HG03469 (cell line): ENCODE measurements around the gene CPT2.
A peak's percentile ranks its signal among the peaks of the same experiment; 100 is the strongest.

Experiments
- ATAC-seq: cut with Tn5 transposase; IDR thresholded peaks from one replicate; pipeline ENCODE4 v1.9.1; 2021; ENCODE audit warnings: mild to moderate bottlenecking, moderate library complexity, moderate number of reproducible peaks; ENCODE audit not compliant: unreplicated experiment

Gene CPT2

DNA sequence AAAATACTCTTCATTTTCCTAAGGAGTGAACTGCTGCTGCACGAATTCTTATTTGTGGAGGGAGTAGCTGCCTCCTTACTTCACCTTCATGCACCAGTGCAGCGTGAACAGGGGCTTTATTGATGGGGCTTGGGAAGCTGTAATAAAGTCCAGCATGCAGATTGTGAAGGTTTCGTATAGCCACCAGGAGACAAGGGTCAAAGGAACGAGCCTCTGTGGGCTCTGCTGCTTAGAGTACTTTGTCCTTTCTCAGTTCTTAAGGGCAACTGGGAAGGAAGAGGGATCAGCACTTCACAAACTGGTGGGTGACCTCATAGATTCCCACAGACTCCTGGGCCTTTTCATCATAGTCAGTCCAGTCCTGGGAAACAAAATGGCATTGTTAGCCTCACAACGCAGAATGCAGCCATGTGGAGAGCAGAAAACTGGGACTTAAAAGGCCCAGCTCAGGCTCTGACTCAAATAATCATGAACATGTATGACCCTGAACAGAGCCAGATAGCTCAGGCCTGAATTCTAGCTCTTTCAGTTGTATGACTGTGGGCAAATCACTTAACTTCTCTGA is 17.8 kb downstream of the CPT2 start:
- no peak for ATAC-seq

DNA sequence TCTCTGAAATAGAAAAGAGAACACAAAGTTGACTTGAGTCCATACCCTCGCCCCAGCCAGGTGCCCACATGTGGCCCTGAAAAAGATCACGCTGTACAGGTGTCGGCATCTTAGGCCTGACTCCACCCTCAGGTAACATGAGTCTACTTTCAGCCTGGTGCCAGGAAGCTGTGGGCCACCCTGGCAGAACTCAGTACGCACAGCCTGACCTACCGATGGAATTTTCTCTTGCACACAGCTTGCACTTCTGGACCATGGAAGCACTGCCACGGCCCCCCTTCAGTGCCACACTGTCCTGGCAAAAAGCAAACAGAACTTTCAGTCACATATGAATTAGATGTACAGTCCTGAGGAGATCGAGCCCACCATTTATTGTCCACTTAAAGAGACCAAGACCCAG is 21.6 kb downstream of the CPT2 start:
- no peak for ATAC-seq

DNA sequence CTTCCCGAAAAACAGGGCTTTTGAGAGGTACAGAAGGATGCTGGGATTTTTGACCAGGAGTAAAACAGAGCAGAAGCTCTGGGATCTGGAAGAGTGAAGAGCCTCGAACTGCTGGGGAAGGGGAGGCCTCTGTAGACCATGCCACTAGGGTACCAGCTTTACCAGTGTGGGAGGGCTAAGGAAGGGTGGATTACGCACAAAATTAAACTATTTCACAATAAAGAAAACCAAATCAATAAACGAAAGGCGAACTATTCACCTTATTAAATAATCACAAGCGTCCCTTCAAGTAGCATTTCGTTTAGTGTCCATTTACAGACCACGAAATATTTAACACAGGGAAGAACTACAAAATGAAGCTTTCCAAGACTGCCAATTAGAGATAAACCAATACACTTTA is 23.1 kb downstream of the CPT2 start:
- no peak for ATAC-seq

- ATAC-seq = peak; percentile 80
Measured at GRCh38 chr1:53220171-53220961, 23.7 kb downstream of the CPT2 start, which contains the start of gene CZIB. CZIB (minus strand) TSS chr1:53220634; CDS start chr1:53220575, 59 bp downstream.

DNA sequence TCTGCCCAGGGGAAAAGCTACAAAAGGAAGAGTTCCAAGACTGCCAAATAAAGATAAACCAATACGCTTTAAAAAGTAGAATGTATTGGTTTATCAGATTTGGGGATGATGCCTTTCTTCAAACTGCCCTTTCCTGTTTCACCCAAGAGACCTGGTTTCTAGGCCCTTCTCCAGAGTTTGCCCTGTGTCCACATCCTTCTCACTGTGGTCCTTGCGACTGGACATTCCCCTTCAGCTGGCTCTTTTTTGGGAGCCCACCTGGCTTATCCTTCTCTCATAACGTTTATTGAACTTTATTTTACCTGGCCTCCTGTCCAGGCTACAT is 24.3 kb downstream of the CPT2 start:
- no peak for ATAC-seq

DNA sequence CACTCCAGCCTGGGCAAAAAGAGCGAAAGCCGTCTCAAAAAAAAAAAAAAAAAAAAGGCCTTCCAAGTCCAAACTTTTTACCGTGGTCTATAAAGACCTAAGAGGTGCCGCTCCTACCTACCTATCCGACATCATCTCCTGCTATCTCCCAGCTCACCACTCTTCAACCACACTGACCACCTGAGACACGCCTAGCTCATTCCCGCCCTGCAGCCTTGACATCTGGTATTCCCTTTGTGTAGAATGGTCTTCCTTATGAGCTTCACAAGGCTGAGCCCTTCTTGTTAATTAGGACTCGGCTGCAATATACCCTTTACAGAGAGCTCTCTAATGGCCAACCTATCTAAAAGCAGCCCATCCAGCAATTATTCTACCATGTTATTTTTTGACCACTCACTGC is 41.0 kb downstream of the CPT2 start:
- ATAC-seq = no peak

- ATAC-seq = peak; percentile 94
Measured at GRCh38 chr1:53238197-53239155, 41.9 kb downstream of the CPT2 start, which contains the start of gene MAGOH. MAGOH (minus strand) TSS chr1:53238518; CDS start chr1:53238448, 70 bp downstream.

DNA sequence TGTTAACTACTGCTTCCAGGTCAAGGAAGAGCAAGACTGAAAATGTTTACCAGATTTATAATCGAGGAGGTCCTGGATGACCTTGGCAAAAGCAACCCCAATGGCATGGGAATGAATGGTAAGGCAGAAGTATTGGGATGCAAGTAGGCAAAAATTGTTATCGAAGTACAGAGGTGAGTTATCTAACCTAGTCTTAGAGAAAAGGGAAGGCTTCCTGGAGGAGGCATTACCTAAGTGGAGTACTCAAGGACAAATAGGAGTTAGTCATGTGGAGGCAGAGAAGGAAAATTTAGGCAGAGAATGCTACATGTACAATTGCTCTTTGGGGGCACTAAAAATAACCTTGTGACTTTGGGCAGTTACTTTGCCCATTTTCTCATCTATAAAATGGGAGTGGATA is 45.2 kb downstream of the CPT2 start:
- ATAC-seq = no peak

DNA sequence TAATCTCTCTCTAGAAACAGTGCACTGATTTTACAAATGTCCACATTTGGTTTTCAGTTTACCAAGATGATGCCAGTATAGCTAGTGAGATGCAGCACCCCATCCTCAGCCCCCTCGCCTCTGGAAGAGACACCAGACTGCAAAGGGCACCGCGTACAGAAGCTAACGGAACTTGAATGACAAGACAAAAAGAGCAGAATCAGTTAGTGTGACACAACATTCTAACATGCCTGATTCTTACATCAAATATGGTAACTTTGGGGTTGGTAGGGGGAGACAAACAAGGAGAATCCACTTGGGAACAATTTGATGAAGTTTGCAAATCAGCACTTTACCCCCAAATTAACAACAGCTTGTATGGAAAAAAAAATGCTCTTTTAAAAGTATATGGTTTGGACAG is 45.8 kb downstream of the CPT2 start:
- no peak for ATAC-seq

- no peak for ATAC-seq
Measured at GRCh38 chr1:53244141-53244540, 47.5 kb downstream of the CPT2 start.

DNA sequence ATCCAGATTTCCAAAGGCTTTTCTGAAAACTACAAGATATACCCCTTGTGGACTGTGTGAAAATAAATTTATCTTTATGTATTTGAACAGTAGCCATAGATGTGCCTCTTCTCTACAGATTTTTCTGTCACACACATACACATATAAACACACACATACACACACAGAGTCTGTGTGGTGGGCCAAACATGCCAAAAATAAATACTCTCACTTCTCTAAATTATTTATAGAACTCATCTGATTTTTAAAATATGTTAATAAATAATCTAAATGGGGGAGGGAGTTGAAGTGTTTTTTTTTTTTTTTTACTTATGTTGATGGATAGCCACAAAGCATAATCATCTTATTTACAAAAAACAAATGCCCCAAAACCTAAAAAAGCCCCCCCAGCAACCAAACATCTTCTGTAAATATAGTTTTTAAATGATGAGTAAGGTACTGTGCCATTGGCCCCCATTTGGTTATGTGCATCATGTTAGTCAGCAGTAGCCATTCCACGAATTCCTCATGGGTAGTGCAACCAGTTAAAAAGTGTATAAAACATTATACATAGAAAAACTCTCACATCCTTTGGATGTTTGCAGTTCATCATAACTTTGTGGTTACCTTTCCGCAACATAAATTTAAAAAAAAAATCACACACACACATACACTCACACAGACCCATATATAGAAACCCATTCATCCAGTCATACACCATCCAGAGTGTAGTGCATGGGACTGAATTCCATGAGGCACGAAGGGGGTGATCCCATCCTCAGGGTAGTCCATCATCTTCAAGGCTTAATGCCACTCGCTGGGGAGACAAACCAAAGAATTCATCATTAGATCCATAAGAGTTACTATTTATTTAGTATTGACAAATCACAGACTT is 49.9 kb downstream of the CPT2 start:
- ATAC-seq = no peak

DNA sequence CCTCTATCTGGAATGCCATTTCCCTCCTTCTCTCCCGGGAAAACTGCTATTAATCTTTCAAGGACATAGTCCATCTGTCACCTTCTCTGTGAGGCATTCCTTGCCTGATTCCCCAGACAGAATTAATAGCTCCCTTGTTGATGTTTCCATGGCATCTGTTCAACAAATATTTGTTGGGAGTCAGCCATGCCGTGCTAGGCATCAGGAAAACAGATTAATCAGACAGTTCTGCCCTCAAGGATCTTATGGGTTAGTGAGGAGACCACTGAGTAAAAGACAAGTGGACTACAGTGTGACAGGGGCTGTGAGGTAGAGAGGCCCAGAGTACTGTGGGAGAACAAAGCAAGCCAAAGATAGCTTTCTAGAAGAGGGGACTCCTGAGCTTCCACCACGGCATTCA is 53.1 kb downstream of the CPT2 start:
- ATAC-seq = no peak

DNA sequence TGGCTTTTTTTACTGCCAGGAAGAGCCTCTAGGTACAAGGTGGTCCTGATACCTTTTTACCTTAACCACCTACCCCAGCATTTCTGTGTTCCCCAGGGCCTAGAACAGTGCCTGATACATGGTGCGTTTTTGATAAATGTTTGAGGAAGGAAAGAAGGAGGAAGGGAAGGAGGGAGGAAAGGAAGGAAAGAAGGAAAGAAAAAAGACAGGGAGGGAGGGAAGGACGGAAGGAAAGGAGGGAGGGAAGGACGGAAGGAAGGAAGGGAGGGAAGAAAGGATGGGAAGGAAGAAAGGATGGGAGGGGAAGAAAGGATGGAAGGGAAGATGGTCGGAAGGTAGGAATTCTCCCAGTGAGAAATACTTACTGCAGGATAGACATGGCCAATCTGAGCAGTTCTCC is 53.7 kb downstream of the CPT2 start:
- ATAC-seq = no peak

DNA sequence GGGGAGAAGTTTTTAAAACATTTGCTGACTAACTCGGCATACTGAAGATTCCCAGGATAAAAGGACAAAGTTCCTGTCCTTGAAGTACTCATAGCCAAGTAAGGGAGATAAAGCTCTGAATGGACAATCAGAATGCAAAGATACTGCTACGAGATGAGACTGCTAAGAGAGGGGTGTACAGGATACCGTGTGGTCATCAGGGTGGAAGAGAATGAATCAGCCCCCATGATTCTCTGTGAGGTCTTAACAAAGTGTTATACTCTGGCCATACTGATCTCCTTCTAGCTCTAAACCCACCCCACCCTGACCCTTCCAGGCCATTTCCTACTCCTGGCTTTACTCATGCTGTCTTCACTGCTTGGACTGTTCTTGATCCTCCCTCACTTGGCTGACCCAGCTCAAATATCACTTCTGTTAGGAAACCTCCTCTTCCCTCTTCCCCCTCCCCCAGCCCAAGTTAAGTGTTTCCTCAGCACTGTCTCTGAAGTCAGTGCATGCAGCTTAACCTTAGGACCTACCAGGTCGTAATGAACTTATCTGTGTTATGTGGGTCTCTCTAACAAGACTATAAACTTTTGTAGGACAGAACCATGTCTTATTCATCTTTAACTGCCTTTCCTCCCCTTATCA is 57.5 kb downstream of the CPT2 start:
- no peak for ATAC-seq

DNA sequence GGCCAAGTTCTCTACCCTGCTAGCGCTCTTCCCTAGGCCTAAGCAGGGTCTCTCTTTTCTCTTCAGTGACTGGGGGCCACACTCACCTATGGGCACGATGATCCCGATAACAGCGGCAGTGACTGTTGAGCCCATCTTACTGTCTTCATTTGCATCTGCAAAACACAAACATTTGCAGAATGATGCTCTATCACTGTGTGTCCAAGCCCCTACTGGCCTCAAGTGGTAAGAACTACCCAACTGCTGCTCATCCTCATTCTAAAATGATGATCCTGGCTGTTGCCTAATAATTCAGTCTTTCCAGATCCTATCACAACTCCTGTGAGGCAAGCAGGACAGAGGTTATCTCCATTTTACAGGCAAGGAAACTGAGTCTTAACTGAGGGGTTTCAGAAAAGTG is 58.4 kb downstream of the CPT2 start:
- ATAC-seq = no peak

DNA sequence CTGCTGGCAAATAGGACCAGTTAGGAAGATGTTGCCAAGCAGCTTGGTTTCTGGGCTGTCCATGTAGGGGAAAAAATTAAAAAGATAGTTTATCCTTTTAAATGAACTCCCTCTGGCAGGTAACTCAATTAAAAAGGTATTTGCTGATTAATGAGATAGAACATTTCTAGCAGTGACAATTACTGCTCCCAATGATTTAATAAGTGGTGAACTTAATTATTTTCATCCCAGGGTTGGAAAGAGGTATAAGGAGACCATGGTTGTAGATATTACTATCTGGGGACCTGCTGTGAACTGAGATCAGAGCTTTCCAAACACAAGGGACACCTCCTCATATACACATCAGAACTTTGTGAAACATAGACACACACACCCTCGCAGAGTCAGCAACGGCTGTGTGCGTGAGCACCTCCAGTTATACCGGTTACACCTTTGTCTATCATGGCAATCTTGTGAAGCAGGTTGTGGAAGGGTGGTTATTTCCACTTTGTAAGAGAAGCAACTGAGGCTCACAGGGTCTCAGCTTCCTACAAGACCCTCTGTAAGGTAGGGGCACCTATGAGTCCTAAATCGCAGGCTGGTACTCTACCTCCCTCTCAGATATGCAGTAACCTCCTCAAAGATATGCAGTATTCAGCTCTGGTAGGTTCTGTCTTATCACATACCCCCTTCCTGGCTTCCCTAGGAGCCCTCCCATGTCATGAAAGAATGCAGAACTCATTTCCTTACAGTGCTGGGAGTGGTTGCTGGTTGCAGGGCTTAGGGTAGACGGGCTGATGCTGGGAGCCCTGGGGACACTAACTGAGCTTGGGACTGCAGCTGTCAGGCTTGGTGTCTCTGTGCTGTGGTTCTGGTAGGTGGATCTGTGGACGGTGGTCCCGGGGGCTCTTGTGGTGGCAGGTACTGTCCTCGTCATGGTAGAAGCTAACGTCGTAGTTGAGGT is 60.2 kb downstream of the CPT2 start:
- no peak for ATAC-seq

DNA sequence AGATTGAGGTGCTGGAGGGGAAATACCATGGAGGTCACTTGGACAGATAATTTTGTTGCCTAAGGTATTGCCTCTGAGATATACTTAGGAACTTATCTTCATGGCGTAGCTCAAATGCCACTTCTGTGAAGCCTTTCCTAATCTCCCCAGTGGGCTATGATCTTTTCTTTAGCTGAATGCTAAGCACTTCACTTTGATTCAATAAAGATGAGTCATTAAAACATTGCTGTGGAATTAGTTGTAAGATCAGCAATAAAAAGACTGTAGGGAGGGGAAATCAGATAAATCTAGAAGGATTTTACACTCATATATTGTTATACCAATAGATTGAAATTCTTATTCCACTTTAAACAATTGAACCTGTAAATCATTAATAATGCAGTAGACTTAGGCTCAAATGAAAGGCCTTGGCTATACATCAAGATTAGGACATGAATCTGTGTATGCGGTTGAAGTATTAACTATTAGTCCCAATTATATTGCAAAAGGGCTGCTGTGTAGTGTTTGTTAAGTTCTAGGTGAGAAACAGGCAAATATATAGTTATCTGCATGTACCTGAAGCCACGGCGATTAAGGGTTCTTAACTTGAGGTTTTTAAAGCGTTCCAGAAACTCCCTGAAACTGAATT is 60.9 kb downstream of the CPT2 start:
- no peak for ATAC-seq

DNA sequence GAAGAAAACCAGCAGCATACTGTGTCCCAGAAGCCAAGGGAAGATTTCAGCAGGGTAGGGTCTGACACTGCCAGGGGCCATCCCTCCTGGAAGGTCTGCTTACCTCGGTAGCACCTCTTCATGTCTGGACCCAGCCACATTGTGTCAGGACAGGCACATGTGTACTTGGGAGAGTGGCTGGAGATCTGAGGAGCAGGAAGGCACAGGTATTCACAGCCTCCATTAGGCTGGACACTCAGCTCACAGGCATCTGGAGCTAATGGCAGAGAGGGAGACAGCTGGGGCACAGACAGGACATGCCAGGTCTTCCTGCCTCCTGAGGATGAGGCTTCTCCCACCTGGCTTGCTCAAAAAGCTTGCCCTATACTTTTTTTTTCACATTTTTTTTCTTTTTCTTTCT is 61.6 kb downstream of the CPT2 start:
- no peak for ATAC-seq

DNA sequence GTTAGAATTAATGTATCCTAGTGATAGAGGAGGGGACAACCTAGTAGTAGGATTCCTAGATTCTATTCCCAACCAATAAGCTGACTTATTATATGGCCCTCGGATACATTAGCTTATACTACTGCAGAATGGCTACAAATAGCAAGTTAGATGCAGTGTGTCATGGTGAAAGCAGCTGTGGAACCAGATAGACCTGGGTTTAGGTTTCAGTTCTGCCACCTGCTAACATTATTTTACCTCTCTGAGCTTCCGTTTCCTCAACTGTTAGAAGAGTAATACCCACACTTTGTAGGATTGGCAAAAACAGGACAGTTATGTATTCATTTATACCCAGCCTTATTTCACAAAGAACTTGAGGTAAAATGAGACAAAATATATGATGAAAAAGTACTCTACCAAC is 63.3 kb downstream of the CPT2 start:
- ATAC-seq = peak; percentile 79
